Hematopoietic multipotent progenitor cell treated with erythropoietin and hydrocortisone succinate and interleukin-3 and kit ligand, for 8 days (in vitro differentiated cells): Measurements from ENCODE around the gene ATG4D.
"Not testable (repeated sequence)": the region's sequence is repeated elsewhere in the genome, so short reads cannot be mapped to it uniquely, and the experiment has no call there.

Experiments
- DNase-seq: peaks from one replicate; pipeline ENCODE4 v3.0.0-alpha.2; 2015

ATG4D gene

DNA sequence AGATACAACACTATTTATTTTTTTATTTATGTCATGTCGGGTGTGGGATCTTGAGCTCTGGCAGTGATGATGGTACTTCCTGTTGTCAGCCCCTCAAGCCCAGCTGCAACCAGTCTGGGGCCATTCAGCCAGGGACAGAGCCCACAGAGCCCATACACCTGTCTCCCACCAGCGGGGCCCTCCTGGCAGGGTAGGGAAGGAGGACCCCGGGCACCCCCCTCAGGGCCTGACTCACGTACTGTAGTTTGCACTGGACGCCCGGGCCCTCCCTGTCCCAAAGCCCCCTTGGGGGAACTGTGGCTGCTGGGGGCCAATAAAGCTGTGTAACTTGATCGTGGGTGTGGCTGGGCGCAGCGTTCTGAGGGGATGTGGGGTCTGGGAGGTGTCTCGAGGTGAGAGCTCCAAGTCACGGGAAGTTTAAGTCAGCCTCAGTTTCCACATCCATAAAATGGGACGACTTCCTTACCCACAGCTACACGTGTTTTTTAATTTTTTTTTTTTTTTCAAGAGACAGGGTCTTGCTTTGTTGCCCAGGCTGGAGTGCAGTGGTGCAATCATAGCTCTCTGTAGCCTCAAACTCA lies 9.5 kb downstream of the ATG4D start:
- DNase-seq, result no peak

DNA sequence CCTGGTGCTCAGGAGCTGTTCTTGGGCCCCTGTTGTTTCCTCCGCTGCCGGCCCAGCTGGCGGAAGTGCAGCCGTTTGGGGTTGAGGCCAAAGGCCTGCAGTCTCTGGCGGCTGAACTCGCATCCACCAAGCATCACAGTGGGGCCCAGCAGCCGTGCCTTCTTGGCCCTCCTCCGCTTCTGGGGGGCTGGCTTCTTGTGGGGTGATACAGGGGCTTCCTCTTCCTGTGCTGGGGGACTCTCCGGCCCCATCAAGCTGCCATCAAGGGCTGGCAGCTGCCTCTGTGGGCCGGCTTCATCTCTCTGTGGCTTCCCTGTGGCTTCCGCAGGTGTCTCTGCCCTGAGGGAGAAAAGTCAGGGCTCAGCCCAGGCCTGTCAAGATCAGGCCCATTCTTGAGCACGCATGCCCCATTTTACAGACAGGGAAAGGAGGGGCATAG lies 10.3 kb downstream of the ATG4D start:
- DNase-seq, result peak; percentile 34

DNA sequence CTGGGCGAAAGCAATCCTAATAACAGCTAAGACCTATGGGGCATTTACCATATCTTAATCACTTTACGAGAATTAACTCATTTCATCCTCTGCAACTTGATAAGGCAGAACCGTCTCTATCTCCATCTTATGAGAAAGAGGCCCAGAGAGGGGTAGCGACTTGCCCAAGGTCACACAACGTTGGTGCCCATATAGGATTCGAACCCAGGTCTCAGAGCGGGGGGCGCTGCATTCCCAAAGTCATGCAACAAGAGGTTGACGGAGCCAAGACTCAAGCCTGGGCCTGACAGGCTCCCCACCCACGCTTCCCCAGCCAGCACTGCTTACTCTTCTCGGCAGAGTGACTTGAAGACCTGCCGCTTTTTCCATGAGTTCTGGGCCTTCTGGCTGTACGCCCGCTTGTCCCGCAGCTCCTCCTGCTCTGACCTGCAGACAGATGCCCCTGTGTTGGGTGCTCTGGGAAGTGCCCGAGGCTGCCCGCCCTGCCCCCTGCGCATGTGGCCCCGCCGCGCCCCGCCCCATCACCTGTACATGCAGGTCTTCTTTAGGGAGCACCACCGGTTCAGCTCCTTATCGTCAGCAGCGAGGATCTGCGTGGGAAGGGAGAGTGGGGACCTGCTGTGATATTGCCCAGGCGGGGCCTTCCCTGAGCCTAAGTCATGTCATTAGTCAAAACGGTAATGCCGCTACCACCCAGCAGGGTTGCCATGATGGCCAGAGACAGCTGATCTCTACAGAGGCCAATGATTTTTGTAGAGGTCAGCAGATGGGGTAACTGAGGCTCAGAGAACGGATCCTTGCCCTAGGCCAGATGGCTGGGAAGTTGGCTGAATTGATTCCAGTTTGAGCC lies 11.3 kb downstream of the ATG4D start:
- DNase-seq, result no peak

DNA sequence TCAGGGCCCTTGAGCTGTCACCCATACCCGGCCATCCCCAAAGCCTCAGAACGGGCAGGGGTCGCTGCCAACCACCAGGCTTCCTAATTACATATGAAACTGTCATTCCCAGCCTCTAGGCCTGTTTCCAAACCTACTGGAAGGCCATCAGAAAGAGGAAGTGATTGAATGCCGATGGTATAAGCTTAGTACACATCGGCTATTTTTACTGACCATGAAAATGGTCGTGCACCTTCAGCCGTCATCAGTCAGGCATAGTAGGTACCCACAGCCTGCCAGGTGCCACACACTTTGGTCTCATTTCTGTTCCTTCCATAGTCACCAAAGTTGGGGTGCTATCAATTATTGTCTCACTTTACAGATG lies 11.9 kb downstream of the ATG4D start:
- DNase-seq, result no peak

DNA sequence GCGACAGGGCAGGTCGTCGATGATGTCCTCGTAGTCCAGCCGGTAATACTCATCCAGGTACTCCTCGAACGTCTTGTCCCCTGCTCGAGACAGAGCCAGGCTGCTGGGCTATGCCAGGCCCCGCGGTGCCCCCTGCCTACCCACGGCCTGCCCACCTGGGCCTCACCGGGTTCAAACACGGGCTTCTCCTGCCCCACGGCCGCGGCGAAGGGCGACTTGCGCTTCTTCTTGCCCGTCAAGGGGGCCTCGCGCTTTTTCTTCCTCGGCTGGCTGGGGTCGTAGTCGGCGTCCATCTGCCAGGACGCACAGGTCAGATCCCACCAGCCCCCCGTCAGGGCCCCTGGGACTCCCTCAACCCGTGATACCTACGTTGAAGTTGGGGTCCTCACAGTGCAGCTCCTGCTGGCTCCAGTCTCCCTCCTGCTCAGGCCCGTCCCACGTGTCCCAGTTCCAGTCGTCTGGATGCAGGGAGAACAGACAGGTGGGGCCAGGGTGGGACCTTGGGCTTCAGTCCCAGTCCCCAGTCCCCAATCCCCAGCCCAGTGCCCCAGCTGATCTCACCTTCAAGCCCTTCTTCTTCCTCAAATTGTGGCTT lies 14.0 kb downstream of the ATG4D start:
- DNase-seq, result no peak

DNA sequence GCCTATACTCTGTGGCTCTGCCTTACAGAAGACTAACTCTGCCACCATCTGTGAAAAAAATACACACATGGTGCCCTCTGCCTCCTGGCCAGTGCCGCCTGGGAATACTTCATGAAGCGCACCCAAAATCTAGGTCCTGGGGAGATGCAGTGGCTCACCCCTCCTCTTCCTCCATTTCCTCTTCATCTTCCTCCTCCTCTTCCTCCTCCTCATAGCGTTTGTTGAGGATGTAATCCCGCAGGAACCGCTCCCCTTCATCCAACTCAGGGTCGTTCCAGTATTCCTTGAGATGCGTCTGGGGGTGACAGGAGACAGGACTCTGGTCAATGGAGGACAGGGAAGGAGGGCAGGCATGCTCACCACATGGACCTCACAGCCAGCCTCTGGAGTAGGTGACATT lies 16.4 kb downstream of the ATG4D start:
- no peak for DNase-seq

DNA sequence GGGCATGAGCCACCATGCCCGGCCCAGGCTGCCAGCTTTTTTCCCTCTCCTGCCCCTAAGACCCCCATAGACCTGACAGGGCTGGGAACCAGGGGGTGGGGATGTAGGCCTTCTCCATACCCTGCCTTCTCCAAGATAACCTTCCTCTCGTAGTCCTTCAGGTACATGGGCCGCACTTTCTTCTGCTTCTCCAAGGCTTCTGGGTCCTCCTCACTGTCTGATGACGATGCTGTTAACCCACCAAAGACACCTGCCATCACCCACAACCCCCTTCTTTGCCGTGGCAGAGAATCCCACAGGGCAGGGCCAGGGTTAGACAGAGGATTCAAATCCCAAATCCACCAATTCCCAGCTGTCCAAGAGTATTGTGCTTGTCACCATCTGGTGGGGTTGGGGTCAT lies 18.9 kb downstream of the ATG4D start:
- no peak for DNase-seq

DNA sequence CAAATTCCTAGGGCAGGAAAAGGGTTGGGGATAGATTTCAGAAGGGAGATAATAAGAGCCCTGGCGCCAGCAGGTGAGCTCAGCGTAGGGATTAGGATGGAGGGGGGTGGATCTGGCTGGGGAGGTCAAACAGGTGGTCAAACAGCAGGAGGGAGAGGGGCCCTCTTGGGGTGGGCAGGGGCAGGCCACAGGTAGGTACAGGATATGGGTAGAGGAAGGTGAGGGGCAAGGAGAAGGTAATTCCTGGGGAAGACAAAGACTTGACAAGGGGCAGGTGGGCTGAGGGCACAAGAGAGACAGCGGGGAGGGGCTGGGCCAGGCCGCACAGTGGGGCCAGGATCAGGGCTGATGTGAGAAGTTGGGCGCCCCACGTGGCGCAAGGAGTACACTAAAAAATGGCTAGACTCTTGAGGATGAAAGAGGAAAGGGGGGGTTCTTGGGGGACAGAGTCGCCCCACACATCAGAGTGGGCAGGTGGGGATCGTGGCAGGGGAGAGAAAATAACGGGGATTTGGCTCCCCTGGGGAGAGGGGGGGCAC lies 21.4 kb downstream of the ATG4D start:
- DNase-seq, result peak; percentile 85

DNA sequence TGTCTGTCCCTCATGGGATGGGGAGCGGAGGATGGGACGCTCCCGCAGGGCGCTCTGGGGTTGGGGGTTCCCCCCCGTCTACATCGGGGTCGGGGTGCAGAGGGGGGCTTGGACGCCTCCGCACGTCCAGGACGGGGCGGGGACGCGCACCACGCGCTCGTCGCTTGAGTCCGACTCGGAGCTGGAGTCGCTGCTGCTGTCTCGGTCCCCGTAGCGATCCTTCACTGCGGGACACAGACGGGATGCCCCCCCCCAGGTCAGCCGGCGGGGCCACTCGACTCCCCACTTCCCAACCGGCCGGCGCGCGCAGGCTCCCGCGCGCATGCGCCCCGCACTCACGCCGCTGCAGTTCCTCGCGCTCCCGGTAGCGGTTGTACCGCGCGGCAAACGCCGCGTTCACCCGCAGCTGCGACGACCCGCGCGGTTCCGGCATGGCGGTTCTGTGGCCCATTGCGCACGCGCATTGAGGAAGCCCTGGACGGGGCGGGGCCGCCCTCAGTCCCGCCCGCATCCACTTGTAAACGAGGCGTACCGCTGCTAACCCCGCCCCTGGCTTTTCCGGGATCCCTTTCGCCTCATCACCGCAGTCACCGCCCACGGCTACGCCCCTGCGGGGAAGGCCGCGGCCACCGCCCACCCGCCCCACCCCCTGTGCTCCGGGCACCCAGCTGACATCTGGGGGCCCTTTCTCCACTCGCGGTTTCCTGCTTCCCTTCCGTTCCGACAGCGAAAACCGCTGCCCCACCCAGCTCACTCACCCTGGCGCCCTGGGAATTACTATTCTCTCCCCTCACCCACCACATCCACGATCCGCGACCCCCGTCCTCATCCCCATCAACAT lies 22.1 kb downstream of the ATG4D start, which contains the start of gene KRI1:
TSS of gene KRI1 (minus strand) at position 444 of the 841 bp plus-strand sequence. CDS start at position 433, 11 bp downstream.
- DNase-seq, result peak; percentile 98

DNA sequence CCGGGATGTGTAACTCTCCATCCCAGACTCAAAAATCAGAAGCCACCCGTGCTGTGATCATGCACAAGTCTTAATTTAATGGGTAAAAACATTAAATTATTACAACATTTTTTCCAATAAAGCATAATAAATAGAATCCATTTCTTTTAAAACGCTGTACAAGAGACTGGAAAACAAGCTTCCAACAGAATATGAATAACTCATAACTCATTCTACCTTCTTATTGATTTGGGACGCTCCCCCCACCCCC lies 22.6 kb downstream of the ATG4D start:
- peak; percentile 24 for DNase-seq

DNA sequence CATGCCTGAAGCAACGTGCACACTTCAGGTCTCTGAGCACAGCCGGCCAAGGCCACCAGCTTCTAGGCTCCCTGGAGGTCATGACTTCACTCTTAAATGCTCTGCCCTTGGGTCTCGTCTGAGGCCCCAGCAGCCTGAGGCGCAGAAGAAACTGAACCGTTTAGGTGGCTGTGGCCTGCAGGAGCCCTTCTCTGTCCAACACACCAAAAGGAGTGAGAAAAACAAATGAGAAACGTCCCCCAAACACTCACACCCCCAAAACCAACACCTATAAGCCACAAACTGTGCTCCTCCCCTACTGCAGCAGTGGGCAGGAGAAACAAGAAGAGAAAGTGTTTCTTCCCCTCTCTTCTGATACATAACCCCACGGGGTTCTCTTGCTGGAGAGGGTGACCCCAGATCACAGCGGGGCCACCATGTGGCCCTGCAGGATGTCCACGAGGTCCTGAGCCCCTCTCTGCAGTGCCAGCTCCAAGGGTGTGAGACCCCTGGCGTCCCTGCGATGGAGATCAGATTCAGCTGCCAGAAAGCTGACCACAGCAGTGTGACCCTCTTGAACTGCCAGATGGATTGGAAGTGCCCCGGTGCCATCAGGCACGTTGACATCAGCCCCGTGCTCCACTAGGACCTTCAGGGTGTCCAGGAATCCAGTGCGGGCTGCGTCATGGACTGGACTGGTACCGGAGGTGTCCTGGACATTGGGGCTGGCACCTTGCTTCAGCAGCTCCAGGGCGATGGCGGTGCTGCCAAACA lies 23.1 kb downstream of the ATG4D start:
- DNase-seq, result peak; percentile 27

DNA sequence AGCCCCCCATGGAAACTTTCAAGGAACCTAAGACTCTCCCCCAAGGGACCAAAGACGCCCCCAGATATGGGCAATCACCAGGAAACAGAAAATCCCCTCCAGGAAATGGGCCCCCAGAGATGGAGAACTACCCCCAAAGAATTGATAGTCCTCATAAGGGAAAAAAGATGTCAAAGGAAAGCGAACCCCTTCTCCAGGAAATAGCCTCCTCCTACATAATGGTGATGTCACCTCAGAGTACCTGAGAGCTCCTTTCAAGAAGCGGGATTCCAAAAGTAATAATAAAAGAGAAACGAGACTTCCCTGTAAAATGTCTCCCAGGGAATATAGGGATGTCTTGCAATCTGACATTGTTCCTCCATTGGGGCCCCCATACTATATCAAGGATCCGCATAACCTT lies 24.0 kb downstream of the ATG4D start:
- DNase-seq, result no peak

DNA sequence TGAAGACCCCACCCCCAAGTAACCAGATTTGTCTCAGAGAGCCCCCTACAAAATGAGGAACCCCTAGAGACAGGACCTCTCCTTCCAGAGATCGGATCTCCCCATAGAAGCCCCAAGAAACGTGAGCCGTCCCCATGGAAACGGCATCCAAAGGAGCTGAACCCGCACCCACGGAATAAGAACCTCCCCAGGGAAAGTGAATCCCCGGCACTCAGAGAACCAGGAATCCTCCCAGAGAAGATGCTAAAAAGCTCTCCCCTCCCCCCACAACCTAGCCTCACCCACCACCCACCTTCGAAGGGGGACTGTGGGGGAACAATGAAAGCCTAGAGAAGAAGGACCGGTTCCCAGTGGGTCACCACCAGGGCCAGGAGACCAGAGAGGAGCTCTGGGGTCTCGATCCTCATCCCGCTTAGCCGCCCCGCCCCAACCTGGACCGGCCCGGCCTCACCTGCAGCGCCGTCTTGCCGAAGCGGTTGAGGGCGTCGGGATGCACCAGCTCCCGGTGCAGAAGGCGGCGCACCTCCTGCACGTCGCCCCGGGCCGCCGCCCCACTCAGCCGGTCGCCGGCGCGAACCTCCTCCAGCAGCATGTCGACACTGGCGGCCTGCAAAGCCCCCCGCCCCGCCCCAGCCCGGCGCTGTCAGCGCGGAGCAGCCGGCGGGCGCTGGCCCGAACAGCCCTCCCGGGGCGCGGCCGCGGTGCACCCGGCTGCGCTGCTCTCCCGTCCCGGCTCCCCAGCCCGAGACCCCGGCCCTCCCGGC lies 24.5 kb downstream of the ATG4D start:
- DNase-seq, result no peak

DNA sequence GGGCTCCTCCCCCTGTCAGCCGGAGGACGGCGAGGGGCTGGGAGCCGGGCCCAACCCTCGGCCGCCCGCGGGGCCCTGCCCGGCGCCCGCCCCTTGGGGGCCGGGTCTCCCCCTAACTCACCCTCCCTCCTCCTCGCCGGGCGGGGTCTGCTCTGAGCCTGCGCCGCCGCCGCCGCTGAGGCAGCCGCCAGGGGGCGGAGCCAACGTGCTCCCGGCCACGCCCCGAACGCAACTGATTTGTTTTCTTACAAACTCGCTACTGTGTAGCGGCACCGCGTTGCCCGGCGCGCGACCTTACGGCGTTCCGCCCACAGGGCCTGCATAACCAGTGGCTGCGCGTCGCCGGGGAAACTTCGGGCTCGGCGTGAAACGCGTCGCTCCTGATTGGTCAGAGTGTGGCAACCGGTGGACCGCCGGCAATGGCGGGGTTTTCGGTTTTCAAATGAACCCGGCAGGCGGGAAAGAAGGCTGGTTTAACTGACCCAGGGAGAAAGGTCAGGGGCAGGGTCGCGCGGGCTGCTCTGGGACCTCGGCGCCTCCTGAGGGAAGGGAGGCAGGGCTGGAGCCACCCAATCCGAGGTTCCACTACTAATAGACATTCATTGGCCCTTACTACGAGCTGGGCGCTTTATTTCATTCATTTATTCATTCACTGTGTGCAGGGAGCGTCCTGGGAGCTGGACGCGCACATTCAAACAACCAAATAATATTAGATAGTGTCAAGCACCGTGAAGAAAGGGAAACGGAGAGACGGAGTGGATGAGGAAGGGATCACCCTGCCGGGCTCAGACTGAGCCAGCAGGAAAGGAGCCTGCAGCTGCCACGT lies 25.3 kb downstream of the ATG4D start, which contains the start of gene CDKN2D:
TSS of gene CDKN2D (minus strand) at position 154 of the 826 bp plus-strand sequence. CDS start 326 bp downstream, outside the sequence.
- DNase-seq, result peak; percentile 99

DNA sequence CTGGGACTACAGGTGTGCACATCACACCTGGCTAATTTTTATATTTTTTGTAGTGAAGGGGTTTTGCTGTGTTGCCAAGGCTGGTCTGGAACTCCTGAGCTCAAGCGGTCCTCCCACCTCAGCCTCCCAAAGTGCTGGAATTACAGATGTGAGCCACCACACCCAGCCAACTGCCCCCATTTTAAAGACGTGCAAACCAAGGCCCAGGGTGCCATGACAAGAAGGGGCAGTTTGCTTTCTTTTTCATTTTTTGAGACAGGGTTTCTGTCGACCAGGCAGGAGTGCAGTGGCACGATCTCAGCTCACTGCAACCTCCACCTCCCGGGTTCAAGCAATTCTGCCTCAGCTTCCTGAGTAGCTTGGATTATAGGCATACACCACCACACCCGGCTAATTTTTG lies 30.1 kb downstream of the ATG4D start:
- not testable (repeated sequence) for DNase-seq

DNA sequence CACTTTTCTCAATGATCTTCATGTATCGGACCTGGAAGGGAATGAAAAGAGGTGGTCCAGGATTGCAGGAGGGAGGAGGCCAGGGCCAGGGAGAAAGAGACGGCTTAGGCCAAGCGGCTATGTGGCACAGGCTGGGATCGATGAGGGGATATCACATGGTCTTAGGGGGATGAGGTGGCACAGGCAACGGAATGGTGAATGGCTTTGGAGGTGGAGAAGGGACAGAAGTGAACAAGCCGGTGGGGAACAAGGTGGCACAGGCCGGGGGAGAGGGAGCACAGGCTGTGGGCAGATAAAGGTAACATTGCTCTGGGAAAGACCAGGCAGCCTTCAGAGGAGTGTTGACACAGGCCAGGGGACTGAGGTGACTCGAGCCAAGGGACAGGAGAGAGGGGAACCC lies 30.8 kb downstream of the ATG4D start:
- DNase-seq, result no peak

DNA sequence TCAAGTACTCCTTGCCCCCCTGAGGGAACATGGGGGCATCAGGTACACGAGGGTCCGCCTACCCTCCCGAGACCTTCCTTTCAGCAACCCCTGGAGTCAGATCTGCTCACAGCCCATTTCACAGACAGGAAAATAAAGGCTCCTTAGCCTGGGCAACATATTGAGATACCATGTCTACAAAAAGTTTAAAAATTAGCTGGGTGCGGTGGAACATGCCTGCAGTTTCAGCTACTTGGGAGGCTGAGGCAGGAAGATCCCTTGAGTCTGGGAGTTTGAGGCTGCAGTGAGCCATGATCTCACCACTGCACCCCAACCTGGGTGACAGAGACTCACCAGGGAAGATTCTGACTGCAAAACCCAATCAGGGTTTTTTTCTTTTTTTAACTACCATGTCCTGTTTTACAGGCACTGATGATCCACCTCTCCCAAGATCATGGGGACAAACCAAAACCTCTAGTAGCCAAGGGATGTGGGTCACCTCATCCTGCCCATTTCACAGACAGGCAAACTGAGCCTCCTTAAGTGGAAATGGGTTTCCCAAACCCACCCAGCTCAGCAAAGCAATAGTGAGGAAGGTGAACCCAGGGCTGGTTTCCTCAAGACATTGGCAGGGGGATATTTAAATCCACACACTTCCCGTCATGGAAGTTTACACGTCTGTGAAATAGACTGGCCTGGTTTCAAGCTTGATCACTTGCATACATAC lies 31.5 kb downstream of the ATG4D start:
- DNase-seq, result no peak

DNA sequence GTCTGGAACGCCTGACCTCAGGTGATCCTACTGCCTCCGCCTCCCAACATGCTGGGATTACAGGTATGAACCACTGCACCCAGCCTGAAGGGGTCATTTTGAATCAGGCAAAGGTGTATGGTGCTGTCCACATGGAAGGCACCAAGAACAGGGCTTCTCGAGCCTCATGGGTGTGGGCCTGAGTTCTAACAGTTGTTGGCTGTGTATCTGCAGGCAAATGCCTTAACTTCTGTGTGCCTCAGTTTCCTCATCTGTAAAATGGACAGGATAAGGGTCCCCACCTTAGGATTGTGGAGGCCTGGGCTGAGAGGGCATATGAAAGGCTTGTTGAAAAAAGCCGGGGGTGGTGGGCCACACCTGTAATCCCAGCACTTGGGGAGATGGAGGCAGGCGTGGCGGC lies 34.2 kb downstream of the ATG4D start:
- no peak for DNase-seq

DNA sequence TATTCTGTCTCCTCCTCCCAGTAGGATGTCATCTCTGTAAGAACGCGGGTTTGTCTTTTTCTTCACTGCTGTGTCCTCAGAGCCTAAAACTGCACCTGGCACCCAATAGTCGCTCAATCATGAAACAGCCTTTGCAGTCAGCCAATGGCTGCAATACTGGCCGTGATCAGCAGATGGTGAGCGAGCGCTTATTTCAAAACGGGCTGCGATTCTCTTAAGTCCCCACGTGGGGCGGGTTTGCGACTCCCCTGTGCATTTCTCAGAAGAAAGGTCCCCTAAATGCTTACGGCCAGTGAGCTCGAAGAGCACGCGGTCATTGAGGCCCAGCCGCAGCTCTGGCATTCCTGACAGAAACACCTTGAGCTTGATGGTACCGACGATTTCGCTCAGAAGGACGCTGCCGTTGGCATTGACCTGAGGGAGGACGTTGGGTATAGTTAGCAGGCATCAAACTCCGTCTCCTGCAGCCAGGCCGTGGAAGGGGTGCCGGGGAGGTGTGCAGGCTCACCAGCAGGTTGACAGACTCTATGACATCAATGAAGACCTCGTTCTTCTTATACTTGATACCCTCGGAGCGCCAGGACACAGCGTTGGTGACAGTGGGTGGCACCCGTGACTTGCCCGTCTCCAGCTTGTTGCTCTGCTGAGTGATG lies 37.4 kb downstream of the ATG4D start:
- peak; percentile 96 for DNase-seq
